GM18867 (cell line): ENCODE measurements around the gene STAMBP.
"Not testable (repeated sequence)": the region's sequence is repeated elsewhere in the genome, so short reads cannot be mapped to it uniquely, and the experiment has no call there.

Source experiments
- ATAC-seq: cut with Tn5 transposase; IDR thresholded peaks from one replicate; pipeline ENCODE4 v1.9.1; 2021; ENCODE audit warnings: mild to moderate bottlenecking, moderate library complexity; ENCODE audit not compliant: unreplicated experiment

The STAMBP gene

DNA sequence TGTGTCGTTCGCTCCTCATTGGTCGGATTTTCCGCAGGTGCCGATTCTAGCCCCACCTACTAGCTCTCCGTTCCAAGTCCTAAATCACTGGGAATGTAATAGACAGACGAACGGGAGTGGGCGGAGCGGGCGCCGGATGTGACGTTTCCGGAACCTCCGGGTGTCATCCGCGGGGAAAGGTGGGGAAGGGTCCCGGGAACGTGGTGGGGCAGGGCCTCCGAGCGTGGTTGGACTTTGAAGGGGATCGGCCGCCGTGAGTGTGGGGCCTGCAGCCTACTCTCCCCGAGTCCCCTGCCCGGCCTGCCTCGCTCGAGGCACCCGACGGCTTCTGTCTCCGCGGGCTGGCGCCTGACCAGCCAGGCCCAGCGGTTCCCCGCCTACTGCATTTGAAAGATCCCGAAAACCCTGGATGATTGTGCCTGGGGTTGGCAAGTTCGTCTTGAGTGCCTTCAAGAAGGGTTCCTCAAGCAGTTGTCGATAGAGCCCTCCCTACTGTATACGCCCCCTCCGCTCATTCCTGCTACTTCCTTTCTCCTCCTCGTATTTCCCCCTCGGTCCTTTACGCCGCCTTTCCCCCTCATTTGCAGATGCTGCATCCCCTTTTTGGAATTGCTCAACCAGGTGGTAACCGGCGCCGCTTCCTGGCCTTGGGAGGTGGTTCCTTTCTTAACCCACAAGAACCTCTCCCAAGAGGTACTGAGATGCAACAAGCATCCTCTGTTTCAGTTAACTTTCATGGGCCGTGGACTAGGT lies at the start of gene STAMBP:
Gene STAMBP (plus strand): TSS at position 144 of the 753 bp plus-strand sequence. CDS start 1,896 bp downstream, outside the sequence.
- ATAC-seq: peak; percentile 80

DNA sequence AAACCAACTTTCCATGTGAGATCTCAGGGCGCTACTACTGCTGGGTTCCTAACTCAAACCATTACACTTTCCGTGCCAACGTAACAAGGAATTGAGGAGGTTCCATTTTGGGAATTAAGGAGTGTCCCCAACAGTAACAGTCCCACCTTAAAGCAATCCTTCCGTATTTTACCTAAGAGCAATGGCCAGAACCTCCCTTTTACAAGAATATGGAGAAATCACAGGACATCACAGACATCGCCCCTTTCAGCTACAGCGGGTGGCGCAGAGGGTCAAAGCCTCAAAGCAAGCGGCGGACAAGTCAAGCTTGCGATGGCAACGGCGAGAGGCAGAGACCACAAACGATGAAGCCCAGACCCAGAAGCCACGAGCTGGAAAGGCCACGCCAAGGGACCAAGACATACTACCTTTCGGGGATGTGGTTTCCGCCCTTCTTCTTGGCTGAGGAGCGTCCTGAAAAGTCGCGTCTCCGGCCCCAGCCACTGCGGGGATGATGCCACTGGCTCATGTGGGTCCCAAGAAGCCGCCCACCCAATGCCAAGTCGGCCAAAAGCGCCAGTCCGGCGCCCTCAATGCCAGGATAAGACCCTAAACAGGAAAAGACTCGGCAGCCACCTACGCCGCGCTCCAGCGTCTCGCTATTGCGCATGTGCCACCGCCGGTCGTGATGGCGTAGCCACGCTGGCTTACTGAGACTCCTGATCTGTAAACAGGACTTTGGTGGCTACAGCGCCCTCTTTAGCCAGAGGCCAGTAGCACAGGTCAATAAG lies 49.1 kb upstream of the STAMBP start, which contains the start of gene DUSP11:
Gene DUSP11 (minus strand): TSS at position 637 of the 770 bp plus-strand sequence. CDS start 129 bp downstream, at position 508.
- peak; percentile 99 for ATAC-seq

DNA sequence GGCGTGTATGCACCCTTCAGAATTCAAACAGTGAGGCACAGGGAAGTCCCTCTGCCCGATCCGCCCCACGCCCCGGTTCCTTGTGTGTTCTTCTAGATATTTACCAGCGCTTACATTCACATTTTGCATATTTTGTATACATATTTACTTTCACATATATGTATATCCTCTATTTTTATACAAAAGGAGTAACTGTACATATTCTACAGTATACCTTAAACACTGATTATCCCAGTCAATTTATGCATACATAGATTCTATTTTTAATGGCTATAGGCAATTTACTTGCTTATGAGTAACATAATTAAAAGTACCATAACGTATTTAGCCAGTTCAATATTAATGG lies 48.6 kb upstream of the STAMBP start:
- no peak for ATAC-seq

DNA sequence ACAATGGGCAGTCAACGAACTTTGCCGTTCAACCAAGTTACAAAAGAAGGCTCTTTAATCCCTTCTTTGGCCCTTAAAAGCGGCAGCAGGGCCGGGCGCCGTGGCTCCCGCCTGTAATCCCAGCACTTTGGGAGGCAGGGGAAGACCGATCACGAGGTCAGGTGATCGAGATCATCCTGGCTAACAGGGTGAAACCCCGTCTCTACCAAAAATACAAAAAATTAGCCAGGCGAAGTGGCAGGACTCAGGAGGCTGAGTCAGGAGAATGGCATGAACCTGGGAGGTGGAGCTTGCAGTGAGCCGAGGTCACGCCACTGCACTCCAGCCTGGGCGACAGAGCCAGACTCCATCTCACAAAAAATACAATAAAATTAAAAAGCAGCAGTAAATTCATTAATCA lies 45.4 kb upstream of the STAMBP start:
- not testable (repeated sequence) for ATAC-seq

DNA sequence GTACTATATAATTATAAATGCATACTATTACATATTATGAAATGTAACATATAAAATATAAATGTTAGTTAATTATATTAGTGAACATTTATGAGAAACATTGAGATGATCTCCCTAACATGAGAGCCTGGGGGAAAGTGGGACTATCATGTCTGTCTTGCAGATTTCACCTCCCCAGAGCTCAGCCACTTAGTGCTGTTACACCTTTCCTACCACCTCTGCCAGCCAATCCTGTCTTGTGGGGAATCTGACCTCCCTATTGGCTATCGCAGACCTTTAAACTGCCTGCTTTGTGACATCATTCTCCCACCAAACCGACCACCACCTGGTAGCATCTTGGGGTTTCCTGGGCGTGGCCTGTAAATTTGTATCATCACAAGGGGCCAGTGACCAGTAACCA lies 44.9 kb upstream of the STAMBP start, which contains the start of gene C2orf78:
Gene C2orf78 (plus strand): TSS at position 301 of the 400 bp plus-strand sequence. CDS start 127 bp downstream, outside the sequence.
- not testable (repeated sequence) for ATAC-seq

DNA sequence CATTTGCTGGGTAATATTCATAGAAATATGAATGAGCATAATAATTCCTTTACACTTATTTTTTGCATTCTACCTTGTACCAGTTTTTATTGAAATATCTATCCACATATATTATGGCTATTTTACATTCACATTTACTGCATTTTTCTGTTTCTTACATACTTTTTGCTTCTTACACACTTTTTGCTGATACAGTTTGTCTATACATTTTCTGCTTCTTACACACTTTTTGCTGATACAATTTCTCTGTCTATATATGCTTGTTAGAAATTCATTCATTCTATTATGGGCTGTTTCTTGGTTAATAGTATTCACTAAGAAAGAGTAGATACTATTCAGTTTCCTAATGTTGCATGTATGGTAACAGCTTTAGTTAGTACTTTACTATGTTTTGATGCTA lies 16.9 kb upstream of the STAMBP start:
- ATAC-seq: no peak

DNA sequence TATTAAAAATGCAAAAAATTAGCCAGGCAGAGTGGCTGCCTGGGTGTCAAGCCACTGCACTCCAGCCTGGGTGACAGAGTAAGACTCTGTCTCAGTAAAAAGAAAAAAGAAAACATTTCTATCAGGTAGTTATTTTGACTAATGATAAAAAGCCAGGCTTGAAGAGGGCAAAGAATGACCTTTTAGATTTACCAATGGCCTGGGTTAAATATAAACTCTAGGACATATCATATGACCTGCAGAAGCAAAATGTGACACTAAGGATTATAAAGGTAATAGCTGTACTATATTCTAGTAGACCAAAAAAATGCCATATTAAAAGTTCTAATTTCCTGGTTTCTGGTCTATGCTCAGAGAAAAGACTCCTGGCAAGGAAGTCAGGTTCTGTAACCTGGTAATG lies 16.1 kb upstream of the STAMBP start:
- no peak for ATAC-seq

DNA sequence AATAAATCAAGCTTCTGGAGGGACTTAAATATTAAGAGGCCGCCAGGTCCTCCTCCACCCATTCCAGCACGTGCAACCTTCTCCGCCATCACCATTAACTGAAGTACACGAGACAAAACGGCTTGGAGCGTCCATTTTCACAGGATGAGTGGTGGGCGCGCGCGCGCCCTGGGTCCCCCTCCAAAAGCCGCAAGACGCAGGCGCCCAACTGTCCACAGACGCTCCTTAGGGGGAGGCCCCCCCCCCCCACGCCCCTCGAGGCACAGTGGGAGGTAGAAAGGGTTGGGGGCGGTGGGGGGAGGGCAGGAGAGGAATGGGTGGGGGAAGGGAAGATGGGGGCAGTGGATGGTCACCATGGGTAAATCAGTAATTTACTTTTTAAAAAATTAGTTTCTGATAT lies 10.5 kb upstream of the STAMBP start:
- ATAC-seq: no peak

DNA sequence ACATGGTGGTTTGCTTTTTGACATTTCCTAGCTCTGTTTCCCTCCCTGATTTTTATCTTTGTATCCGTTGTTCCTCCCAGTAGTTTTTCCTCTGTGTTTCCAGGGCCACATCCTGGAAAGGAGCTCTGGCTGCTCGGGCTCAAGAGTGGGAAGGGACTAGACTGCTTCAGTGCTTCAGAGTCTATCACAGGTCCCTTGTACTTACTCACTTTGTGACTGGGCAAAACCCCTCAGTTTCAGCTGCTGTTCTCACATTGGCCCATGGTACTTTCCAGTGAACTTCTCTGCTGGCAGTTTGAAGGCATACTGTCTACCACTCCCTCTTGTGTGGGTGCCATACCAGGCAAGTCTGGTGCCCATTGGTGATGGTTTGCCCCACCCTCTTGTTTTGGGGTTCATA lies 7.5 kb upstream of the STAMBP start:
- peak; percentile 63 for ATAC-seq

DNA sequence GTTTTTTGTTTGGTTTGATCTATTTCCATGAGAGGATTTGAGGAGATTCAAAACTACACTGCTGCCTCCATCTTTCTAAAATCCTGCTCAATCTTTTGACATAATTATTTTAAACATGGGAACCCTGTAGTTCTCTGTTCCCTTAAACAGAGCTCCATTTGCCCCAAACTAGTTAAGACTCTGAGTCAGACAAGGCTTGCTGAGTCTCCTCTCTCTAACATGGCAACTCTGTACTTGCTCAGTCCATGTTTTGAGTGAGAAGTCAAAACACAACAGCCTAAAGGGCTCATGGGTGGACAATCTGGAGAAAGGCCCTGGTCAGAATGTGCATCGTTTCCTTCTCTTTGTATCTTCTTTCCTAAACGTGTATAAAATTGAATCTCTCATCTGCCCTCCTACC lies 7.1 kb upstream of the STAMBP start:
- no peak for ATAC-seq

DNA sequence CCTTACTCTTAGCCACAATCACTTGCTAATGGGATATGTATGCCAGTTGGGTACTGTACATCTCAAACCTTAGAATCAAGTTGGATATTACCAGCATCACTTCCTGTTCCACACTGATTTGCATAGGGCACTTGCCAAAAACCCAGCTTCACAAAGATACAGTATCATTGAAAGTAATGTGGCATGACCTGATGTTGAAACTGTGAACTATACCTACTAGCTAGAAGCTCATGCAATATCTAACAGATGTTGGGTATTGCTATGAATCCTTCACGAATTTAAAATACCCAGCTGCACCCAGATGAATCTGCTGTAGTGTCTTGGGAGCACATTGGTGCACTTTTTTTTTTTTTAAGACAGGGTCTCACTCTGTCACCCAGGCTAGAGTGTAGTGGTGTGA lies 6.5 kb upstream of the STAMBP start:
- peak; percentile 72 for ATAC-seq

DNA sequence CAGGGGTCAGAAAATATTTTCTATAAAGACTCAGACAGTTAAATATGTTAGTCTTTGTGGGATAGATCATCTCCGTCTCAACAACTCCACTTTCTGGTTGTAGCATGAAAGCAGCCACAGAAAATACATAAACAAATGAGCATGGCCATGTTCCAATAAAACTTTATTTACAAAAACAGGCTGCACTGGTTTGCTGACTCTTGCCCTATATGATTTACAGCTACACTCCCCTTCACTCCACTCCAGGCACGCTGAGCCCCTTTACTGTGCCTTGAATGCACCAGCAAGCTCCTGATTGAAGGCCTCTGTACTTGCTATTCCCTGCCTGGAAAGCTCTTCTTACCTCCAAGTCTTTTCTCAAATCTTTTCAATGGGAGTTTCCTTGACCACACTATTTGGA lies 5.8 kb upstream of the STAMBP start:
- no peak for ATAC-seq

DNA sequence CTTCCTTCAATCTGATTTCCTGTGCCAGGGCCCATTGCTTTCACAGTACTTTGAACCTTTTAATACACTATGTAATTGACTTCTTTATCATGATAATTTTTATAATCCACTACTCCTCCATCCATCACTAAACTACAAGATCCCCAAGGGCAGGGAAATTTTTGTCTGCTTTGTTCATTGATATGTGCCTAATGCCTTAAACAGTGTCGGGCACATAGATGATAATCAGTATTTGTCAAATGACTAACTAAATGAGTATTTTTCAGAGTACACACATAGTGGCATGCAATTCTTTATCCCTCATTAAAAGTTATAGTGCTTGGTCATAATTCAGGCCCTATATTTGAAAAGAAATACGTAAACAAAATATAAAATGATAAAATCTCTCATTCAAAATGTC lies 5.3 kb upstream of the STAMBP start:
- ATAC-seq: no peak

DNA sequence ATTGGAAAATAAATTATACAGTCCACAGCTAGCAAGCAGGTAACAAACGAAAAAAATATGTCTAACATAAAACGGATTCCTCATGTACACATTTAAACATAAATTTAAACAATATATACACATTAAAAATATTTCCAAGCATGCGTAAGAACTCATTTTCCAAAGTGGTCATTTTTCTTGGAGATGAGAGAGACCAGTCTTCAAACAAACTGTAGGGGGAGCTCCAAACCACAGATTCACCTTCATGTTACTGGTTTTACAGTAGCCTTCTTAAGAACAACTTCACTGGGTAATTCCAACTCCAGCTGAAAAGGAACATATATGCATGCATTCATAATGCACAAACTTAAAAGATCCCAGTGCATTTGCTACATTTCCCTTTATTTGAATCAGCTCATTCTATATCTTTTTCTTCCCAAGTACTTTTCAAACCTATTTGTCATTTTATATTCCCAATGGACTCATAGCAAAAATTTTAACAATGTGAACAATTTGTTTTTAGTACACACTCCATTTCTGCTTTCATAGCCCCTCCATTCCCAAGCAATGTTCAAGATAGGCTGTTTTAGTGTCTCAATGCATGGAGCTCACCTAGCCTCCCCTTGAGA lies 4.7 kb upstream of the STAMBP start:
- no peak for ATAC-seq

DNA sequence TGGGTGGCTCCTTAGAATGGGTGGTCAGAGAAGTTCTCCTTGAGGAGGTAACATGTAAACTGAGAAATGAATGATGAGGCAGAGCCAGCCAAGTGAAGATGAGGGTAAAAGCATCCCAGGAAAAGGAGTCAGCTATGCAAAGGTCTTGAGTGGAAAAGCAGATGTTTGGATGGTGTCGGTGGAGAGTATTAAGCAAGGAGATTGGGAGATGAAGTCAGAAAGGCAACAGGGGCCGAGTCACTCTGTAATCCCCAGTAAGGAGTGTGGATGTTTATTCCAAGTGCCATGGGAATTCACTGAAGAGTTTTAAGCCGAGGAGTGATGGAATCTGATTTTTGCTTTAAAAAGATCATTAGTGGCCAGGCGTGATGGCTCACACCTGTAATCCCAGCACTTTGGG lies 3.4 kb upstream of the STAMBP start:
- no peak for ATAC-seq

DNA sequence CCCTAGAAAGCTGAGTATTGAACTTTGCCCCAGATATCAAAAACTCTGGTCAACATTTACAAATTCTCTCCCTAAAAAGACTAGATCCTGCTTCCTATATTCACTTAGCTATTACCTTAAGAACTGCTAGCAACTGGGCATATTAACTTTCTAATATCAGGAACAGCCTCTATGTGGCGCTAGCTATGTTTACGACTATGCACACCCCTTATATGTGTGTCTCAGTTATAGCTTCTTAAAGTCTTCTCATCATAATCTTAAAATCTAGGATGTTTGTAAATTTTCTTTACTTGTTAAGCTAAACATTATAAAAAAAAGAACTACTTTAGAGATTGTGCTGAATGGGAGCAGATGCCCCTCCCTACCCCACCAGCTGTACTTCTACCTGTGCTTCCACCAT lies 1.7 kb upstream of the STAMBP start:
- ATAC-seq: no peak

DNA sequence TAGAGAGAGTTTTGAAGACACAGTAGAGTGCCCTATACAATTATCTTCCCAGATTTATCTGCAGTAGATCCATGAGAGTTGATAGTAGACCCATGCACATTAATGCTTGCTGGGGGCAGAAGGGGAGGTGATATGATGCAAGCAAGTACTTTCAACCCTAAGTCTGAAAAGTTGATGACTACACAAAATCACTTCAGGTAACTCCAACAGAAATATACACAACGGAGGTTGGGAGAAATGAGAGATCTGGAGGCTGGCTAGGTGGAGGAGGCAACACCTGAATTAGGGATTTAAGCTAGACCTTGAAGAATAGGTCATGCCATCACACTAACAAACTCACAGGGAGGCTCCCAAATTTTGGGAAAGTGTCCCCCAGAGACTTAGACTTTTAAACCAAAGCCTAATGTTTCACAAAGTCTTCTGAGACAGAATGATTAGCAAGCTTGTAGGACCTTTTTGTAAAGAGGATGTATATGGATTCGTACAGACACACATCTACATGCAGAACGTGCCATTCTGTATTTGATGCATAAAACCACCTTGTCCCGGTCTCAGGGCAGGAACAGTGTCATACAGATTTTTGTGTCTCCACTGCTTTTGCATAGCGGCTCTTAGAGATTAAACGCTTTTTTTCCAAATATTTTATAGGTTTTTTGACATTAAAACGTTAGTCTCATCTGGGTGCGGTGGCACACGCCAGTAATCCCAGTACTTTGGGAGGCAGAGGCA lies 937 bp upstream of the STAMBP start:
- ATAC-seq: no peak

DNA sequence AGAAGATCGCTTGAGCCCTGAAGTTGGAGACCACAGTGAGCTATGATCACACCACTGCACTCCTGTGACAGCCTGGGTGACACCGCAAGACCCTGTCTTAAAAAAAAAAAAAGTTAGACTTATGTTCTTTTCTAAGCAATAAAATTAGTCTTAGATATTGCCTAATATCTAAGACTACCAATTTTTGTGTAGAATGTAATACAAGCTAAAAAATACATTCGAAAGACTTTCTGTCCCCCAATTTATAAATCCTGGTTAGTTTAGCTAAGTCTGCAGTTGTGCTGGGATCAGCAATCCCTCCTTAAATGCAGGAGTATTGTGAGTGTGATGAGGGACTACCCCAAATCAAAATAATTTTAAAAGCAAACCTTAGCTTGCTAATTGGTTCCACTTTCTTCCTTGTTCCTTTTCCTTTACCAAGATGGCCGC lies 358 bp upstream of the STAMBP start:
- ATAC-seq: no peak

DNA sequence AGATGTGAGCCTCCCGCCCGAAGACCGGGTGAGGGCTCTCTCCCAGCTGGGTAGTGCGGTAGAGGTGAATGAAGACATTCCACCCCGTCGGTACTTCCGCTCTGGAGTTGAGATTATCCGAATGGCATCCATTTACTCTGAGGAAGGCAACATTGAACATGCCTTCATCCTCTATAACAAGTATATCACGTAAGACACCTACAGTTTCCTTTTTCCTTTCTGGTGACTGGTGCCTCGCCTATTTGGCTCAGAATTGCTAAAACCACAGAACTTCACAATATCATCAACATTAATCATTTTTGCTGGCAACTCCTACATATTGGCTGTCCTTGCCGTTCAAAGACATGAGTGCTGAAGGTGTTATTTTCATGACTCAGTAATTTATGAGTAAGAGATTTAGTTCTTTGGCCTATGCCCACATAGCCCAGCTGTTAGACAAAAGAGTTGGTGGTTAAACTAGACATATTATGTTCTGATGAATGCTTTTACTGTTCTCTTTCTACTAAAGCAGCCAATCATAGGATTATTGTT lies 2.2 kb downstream of the STAMBP start:
- no peak for ATAC-seq

DNA sequence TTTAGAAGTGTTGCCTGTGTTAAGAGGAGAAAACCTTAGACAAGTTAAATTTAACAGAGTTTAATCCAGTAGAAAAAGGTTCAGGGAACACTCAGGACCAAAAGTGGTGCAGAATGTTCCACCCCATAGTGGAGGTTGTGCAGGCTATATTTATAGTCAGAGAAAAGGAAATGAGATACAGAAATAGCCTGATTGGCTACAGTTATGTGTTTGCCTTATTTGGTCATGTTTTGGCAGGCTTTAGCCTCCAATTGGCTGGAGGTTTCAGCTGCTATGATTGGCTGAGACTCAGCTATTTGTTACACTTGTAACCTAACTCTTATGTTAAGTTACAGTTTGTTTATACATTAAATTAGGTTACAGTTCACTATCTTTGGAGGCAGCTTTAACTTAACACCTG lies 4.2 kb downstream of the STAMBP start:
- ATAC-seq: no peak
